Articular chondrocyte of knee joint (primary cell): Measurements from ENCODE around the gene OLFML2B. TPM values are rescaled to one million over a fixed set of nuclear protein-coding genes. Genes with fewer than 3 reads are reported as not detected.

Source experiments
- total RNA-seq: library from RNA; depleted of rRNA; stranded (reverse); fragments of >200 nt; gene quantifications from 2 replicates; pipeline ENCODE4 v1.2.3, GENCODE V29; 2012

The OLFML2B gene
- total RNA-seq: 21.6 and 32.4 TPM in 2 replicates

DNA sequence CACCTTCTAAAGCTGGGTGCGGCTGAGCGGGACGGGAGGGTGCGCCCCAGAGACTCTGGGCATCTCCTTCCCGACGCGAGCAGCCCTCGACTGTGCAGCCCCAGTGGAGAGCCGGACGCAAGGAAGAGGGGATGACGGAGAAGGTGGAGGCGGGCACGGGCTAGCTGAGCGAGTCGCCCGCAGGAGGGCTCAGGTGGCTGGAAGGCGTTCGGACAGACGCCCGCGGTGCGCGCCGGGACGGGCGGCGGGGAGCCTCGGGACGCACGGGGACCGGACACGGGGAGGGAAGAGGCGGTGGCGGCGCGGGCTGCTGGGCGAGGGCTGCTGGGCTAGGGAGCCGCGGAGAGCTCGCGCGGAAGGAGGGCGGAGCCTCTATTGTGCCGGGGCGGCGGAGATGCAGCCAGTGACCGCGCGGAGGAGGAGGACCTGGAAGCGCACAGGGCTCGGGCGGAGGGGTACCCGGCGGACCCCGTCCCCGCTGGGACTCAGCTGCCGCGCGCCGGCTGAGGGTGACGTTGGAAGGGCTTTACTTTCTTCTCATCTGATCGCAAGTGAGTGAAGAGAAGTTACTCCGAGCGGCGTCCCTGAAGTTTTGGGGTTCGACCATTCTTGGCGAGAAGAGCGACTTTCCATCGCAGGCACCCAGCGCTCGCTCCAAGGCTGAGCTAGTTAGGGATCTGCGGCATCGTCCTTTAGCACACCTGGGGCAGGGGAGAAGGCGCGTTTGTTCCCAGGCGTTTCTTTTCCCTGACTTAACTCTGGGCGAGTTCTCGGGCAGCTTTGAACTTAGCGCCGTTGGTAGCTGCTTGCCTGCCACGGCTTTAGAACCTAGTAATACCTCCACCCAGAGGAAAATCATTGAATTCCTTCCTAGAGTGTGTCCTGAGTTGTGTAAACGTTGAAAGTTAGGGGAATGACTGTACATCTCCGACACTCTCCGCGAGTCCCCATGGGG lies at the start of gene OLFML2B:
TSS of gene OLFML2B (minus strand) at position 323 of the 955 bp plus-strand sequence. CDS start 439 bp downstream, outside the sequence.

DNA sequence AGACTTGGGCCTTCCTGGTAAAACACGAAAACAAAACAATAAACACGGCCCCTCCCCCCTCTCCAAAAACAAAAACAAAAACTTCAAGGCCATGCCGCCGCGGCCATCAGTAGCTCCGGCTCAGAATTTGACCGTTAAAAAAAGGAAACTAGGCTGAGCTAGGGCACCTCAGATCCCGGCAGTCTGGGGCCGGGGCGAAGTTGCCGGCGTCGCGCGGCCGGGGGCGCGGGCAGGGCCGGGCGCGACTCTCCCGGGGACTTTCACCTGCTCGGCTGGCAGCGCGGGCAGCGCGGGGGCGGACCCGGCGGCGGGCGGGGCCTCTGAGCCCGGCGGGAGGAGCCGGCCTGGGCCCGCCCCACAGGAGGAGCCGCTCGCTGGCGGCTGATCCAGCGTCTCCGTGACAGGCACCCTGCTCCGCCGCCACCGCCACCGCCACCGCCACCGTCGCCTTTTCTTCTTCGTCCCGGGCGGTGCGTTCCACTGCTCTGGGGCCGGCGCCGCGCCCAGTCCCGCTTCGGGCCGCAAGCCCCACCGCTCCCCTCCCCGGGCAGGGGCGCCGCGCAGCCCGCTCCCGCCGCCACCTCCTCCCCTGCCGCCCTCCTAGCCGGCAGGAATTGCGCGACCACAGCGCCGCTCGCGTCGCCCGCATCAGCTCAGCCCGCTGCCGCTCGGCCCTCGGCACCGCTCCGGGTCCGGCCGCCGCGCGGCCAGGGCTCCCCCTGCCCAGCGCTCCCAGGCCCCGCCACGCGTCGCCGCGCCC lies 45.8 kb upstream of the OLFML2B start, which contains the start of gene NOS1AP:
TSS of gene NOS1AP (plus strand) at position 358 of the 760 bp plus-strand sequence. CDS start 487 bp downstream, outside the sequence.

Other genes starting within 250 kb of the OLFML2B start
- gene NOS1AP, start 45.8 kb upstream of the OLFML2B start, total RNA-seq: 0.65 and 0.97 TPM in 2 replicates